Upper lobe of left lung (tissue), 6 donors: ENCODE measurements around the gene SLC51B. TPM values are rescaled to one million over a fixed set of nuclear protein-coding genes. Genes with fewer than 3 reads are reported as not detected.

Experiments used
- ATAC-seq, 2 donors: fragments of 200-7000 bp; cut with Tn5 transposase; one replicate each; pipeline ENCODE4 v1.9.1; 2022; ENCODE audit warnings: mild to moderate bottlenecking in 2 of 2, moderate library complexity in 2 of 2; ENCODE audit not compliant: low FRiP score in 2 of 2
- DNase-seq, 2 donors: peaks; one replicate each; pipeline ENCODE4 v3.0.0-alpha.2; 2019 to 2020
- H3K27ac ChIP-seq, 4 donors: fragments of 200-600 bp; sonication (generic); one replicate each; pipeline ENCODE4 v1.5.1; 2016 to 2019
- H3K27me3 ChIP-seq, 4 donors: fragments of 200-600 bp; sonication (generic); one replicate each; pipeline ENCODE4 v1.5.1; 2017 to 2019
- H3K36me3 ChIP-seq, 4 donors: fragments of 200-600 bp; sonication (generic); one replicate each; pipeline ENCODE4 v1.5.1; 2016 to 2019
- H3K4me1 ChIP-seq, 4 donors: fragments of 200-600 bp; sonication (generic); one replicate each; pipeline ENCODE4 v1.5.1; 2018 to 2019
- H3K4me3 ChIP-seq, 4 donors: fragments of 200-600 bp; sonication (generic); one replicate each; pipeline ENCODE4 v1.5.1; 2017 to 2019; ENCODE audit warnings: mild to moderate bottlenecking in 2 of 4, moderate library complexity in 1 of 4
- H3K9me3 ChIP-seq, 4 donors: fragments of 200-600 bp; sonication (generic); one replicate each; pipeline ENCODE4 v1.5.1; 2018 to 2019
- CTCF ChIP-seq, 6 experiments: fragments of 450-650 bp in 4 of 6; fragments of 200-600 bp in 2 of 6; sonication (generic) in 2 of 6; IDR thresholded peaks; one replicate each; pipeline ENCODE4 v1.5.1; 2016 to 2019; ENCODE audit warnings: antibody characterized with exemption in 6 of 6
- EP300 ChIP-seq, 4 donors: sonication (generic); formaldehyde crosslinking; IDR thresholded peaks; one replicate each; pipeline ENCODE4 v1.5.1; 2017; ENCODE audit warnings: antibody characterized with exemption in 4 of 4, control low read depth in 2 of 4
- POLR2A ChIP-seq, 4 donors: fragments of 450-650 bp; IDR thresholded peaks; one replicate each; pipeline ENCODE4 v1.5.1; 2016 to 2017; ENCODE audit warnings: antibody characterized with exemption in 4 of 4, mild to moderate bottlenecking in 2 of 4
- POLR2AphosphoS5 ChIP-seq, 2 donors: sonication (generic); formaldehyde crosslinking; IDR thresholded peaks; one replicate each; pipeline ENCODE4 v1.5.1; 2017; ENCODE audit warnings: antibody characterized with exemption in 2 of 2
- WGBS, 2 donors: methylation state at CpG; one replicate each; pipeline ENCODE4 v1.1.5; 2017 to 2018; 5-methylcytosine and 5-hydroxymethylcytosine counted together
- total RNA-seq, 6 donors: library from RNA; depleted of rRNA in 4 of 6; stranded (reverse); fragments of >200 nt in 4 of 6; gene quantifications; one replicate each; pipeline versions ENCODE4 v1.1.0 to v1.2.1, GENCODE V29; 2016 to 2021
- donor health status: DM: no; HTN: no; CAD: no; lungs with moderate emphysema.
- donor health status: DM: no; HTN: yes; CAD: no; lungs with severe emphysema.

The SLC51B gene
- total RNA-seq, 6 donors from 2014 or later, result 0.69 to 6.6 (median 4.4) TPM; not detected in 2

DNA sequence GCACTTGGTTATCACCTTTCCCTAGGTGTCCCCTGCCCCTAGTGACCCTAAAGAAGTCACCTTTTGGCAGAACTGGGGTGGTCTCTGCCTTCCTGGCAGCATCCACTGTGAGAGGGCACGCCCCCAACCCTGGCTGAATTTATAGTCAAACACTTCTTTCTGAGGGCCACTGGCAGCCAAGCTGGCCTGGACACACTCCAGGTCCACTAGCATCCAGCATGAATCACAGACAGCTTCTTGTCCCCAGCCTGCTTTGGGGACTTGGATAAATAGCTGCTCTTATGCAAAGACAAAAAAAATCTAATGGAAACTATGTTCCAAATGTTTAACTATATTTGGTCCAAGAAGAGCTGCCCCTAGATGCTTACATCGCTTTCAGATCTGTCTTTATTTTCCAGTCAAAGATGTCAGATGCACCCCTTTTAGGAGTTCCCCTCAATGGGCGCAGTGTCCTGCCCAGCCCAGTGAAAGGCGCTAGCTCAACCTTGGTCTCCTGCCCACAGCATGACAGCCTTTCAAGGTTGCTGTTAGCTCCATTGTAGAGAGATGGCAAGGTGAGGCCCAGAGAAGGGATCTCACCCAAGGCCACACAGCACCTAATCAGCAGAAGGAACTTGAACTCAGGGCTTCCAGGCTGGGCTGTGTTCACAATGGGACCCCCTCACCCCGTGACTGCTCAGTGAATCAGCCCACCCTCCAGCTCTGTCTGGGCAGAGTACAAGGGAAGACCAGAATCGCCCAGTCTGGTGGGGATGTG is 15.6 kb downstream of the SLC51B start:
- no peak for DNase-seq
- Histone ChIP-seq H3K9me3 (no peaks in the 10 kb centered on the region), H3K4me3 (no peak overlapping the region), H3K27me3 (no peaks in the 10 kb centered on the region), H3K36me3 (peaks cover 0 to 6% (median 1%) of the 10 kb centered on the region in 4 donors), H3K27ac (peak overlapping the region in 3 of 4 donors; percentile 38 to 72 (median 64)), H3K4me1 (peaks cover 0 to 6% (median 0%) of the 10 kb centered on the region in 4 donors)
- no peak for ATAC-seq
- no peak for TF ChIP-seq EP300 (IDR thresholded peaks at IDR 0.05)
- WGBS, 2 donors, result 68 to 78% methylated on average over 3 to 6 of the region's 6 CpGs

- no peak for DNase-seq
- Histone ChIP-seq H3K36me3 (peaks cover 0 to 6% (median 1%) of the 10 kb centered on the region in 4 donors), H3K27ac (peak overlapping the region in 3 of 4 donors; percentile 52 to 92 (median 72)), H3K4me1 (peaks cover 0 to 6% (median 0%) of the 10 kb centered on the region in 4 donors), H3K9me3 (no peaks in the 10 kb centered on the region), H3K4me3 (no peak overlapping the region), H3K27me3 (peaks cover 0 to 2% (median under 1%) of the 10 kb centered on the region in 4 donors)
- no peak for TF ChIP-seq POLR2AphosphoS5 (IDR thresholded peaks at IDR 0.05)
- TF ChIP-seq CTCF (IDR thresholded peaks at IDR 0.05), result no peak
- TF ChIP-seq EP300 (IDR thresholded peaks at IDR 0.05), result no peak
- TF ChIP-seq POLR2A (IDR thresholded peaks at IDR 0.05), result no peak
- ATAC-seq, result no peak
- 67 to 83% methylated on average over 4 to 5 of the region's 5 CpGs for WGBS, 2 donors
Measured at GRCh38 chr15:65062061-65062460, 16.9 kb downstream of the SLC51B start.

DNA sequence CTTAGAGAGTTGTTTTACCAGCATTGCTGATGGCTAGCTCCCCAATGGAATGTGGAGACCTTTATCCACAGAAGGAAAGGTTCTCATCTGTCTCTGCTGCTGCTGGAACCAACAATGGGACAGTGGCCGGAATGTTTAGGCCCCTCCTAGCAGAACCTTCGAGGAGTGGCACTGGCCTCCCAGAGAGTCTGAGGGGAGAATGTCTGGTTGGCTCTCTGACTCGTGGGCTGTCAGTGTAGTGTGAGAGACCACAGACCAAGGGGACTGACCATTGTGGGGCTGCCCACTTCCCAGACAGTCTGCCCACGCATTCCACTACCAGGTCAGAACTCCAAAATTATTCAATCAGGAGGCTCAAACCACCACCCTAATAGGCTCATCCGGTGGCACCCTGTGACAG is 17.5 kb downstream of the SLC51B start:
- Histone ChIP-seq H3K27ac (peak overlapping the region in 3 of 4 donors; percentile 52 to 92 (median 59)), H3K4me1 (peaks cover 0 to 9% (median 3%) of the 10 kb centered on the region in 4 donors), H3K9me3 (no peaks in the 10 kb centered on the region), H3K4me3 (no peak overlapping the region), H3K27me3 (peaks cover 0 to 8% (median 4%) of the 10 kb centered on the region in 4 donors), H3K36me3 (peaks cover 0 to 6% (median 1%) of the 10 kb centered on the region in 4 donors)
- no peak for ATAC-seq
- no peak for TF ChIP-seq POLR2A (IDR thresholded peaks at IDR 0.05)
- TF ChIP-seq EP300 (IDR thresholded peaks at IDR 0.05), result no peak
- no peak for TF ChIP-seq POLR2AphosphoS5 (IDR thresholded peaks at IDR 0.05)
- no peak for TF ChIP-seq CTCF (IDR thresholded peaks at IDR 0.05)
- no peak for DNase-seq
- WGBS, 2 donors, result 82 to 88% methylated on average over 2 to 5 of the region's 5 CpGs

GRCh38 chr15:65066001-65066634 is 20.9 kb downstream of the SLC51B start:
- Histone ChIP-seq H3K27me3 (peaks cover 0 to 13% (median 6%) of the 10 kb centered on the region in 4 donors), H3K4me3 (peak overlapping the region; percentile 6 to 54 (median 48)), H3K36me3 (no peaks in the 10 kb centered on the region), H3K9me3 (no peaks in the 10 kb centered on the region), H3K27ac (peak overlapping the region; percentile 83 to 92 (median 90)), H3K4me1 (peaks cover 11 to 18% (median 14%) of the 10 kb centered on the region in 4 donors)
- DNase-seq, result no peak
- TF ChIP-seq EP300 (IDR thresholded peaks at IDR 0.05) (no peak), CTCF (IDR thresholded peaks at IDR 0.05) (no peak), POLR2A (IDR thresholded peaks at IDR 0.05) (no peak), POLR2AphosphoS5 (IDR thresholded peaks at IDR 0.05) (no peak)
- WGBS, 2 donors, result 55 to 69% methylated on average over 3 of the region's 3 CpGs
- ATAC-seq, result no peak

GRCh38 chr15:65066635-65067316 is 21.6 kb downstream of the SLC51B start:
- peaks cover 11 to 18% (median 14%) of the 10 kb centered on the region in 4 donors for H3K4me1 ChIP-seq
- peaks cover 0 to 13% (median 6%) of the 10 kb centered on the region in 4 donors for H3K27me3 ChIP-seq
- no peaks in the 10 kb centered on the region for H3K9me3 ChIP-seq
- H3K4me3 ChIP-seq, result peak overlapping the region; percentile 24 to 54 (median 48)
- 33 to 43% methylated on average over 9 of the region's 9 CpGs for WGBS, 2 donors
- H3K36me3 ChIP-seq, result no peaks in the 10 kb centered on the region
- no peak for DNase-seq
- peak overlapping the region; percentile 83 to 92 (median 90) for H3K27ac ChIP-seq
- ATAC-seq, result no peak
- no peak for TF ChIP-seq EP300 (IDR thresholded peaks at IDR 0.05)
- no peak for TF ChIP-seq CTCF (IDR thresholded peaks at IDR 0.05)
- TF ChIP-seq POLR2AphosphoS5 (IDR thresholded peaks at IDR 0.05), result no peak
- TF ChIP-seq POLR2A (IDR thresholded peaks at IDR 0.05), result no peak
